ENCODE measurements around the gene CASP6. TPM values are rescaled to one million over a fixed set of nuclear protein-coding genes. Genes with fewer than 3 reads are reported as not detected.
A peak's percentile ranks its signal among the peaks of the same experiment; 100 is the strongest.

CASP6 gene
- total RNA-seq: 7.1 TPM
- long read RNA-seq, transcript CASP6-201 (7 exons, 1,548 nt): major isoform, 10 of 14 reads
- long read RNA-seq, partial matches to known transcripts: 0 of 14 reads
- long read RNA-seq, other reads (novel, unspliced or antisense): 3 of 14 reads

- intact Hi-C loops (cut with micrococcal nuclease): no loop called here
- DNase-seq: peak; percentile 94
- peak; percentile 98 for ATAC-seq
These were observed at the start of gene CASP6 for GRCh38 chr4:109702950-109703663. CASP6 (minus strand) TSS chr4:109703445; CDS start chr4:109703395, 50 bp downstream.

GRCh38 chr4:109752525-109752924, 49.3 kb upstream of the CASP6 start:
- intact Hi-C loops (cut with micrococcal nuclease): no loop called here
- no peak for ATAC-seq
- no peak for DNase-seq

GRCh38 chr4:109751852-109752251, 48.6 kb upstream of the CASP6 start:
- intact Hi-C loops (cut with micrococcal nuclease): no loop called here
- no peak for DNase-seq

GRCh38 chr4:109750652-109751244, 47.5 kb upstream of the CASP6 start:
- DNase-seq (no peak), ATAC-seq (no peak)
- intact Hi-C loops (cut with micrococcal nuclease): no loop called here

More at GRCh38 chr4:109751852-109752251, 48.6 kb upstream of the CASP6 start:
- no peak for ATAC-seq

GRCh38 chr4:109749388-109750082, 46.3 kb upstream of the CASP6 start:
- ATAC-seq (no peak), DNase-seq (no peak)
- intact Hi-C loops (cut with micrococcal nuclease): no loop called here

GRCh38 chr4:109748114-109748513, 44.9 kb upstream of the CASP6 start:
- intact Hi-C loops (cut with micrococcal nuclease): no loop called here
- DNase-seq (no peak), ATAC-seq (no peak)

- intact Hi-C loops (cut with micrococcal nuclease): no loop called here
- DNase-seq (no peak), ATAC-seq (no peak)
These were observed 43.5 kb upstream of the CASP6 start for GRCh38 chr4:109746728-109747127.

- DNase-seq: no peak
- ATAC-seq: no peak
- intact Hi-C loops (cut with micrococcal nuclease): no loop called here
These were observed 42.6 kb upstream of the CASP6 start for GRCh38 chr4:109745830-109746229.

- DNase-seq (no peak), ATAC-seq (no peak)
- intact Hi-C loops (cut with micrococcal nuclease): no loop called here
These were observed 36.3 kb upstream of the CASP6 start for GRCh38 chr4:109739547-109739946.

GRCh38 chr4:109738104-109738872, 35.0 kb upstream of the CASP6 start:
- intact Hi-C loops (cut with micrococcal nuclease): no loop called here
- ATAC-seq: no peak

GRCh38 chr4:109735566-109736365, 32.5 kb upstream of the CASP6 start:
- ATAC-seq: peak; percentile 68
- intact Hi-C loops (cut with micrococcal nuclease): no loop called here

More at GRCh38 chr4:109738104-109738872, 35.0 kb upstream of the CASP6 start:
- no peak for DNase-seq

GRCh38 chr4:109733728-109734127, 30.5 kb upstream of the CASP6 start:
- intact Hi-C loops (cut with micrococcal nuclease): no loop called here
- ATAC-seq (no peak), DNase-seq (no peak)

More at GRCh38 chr4:109735566-109736365, 32.5 kb upstream of the CASP6 start:
- no peak for DNase-seq

- intact Hi-C loops (cut with micrococcal nuclease): no loop called here
- ATAC-seq: no peak
- DNase-seq: no peak
These were observed 27.6 kb upstream of the CASP6 start for GRCh38 chr4:109730619-109731545.

- ATAC-seq (peak; percentile 98), DNase-seq (peak; percentile 84)
- intact Hi-C loops (cut with micrococcal nuclease): loop anchor here (10.0 kb wide), 1 partner anchor 85 kb away; the partner anchor contains the start of gene GAR1
These were observed 26.7 kb upstream of the CASP6 start, which contains the start of gene PLA2G12A for GRCh38 chr4:109729718-109730618. PLA2G12A (minus strand) TSS chr4:109730070; CDS start chr4:109729809, 261 bp downstream.

GRCh38 chr4:109729117-109729717, 26.0 kb upstream of the CASP6 start:
- intact Hi-C loops (cut with micrococcal nuclease): loop anchor here (10.0 kb wide), 1 partner anchor 86 kb away; the partner anchor contains the start of gene GAR1
- ATAC-seq (peak; percentile 31), DNase-seq (no peak)

GRCh38 chr4:109728385-109728784, 25.1 kb upstream of the CASP6 start:
- no peak for DNase-seq
- intact Hi-C loops (cut with micrococcal nuclease): loop anchor here (10.0 kb wide), 1 partner anchor 86 kb away; the partner anchor contains the start of gene GAR1
- ATAC-seq: no peak

Measured in left ventricle myocardium superior (tissue), 1 donor.